ENCODE data around the gene KIAA1958.
"Not testable (repeated sequence)": the region's sequence is repeated elsewhere in the genome, so short reads cannot be mapped to it uniquely, and the experiment has no call there.

Gene KIAA1958

GRCh38 chr9:112665347-112665746 lies 178.7 kb downstream of the KIAA1958 start:
- no peak for DNase-seq

GRCh38 chr9:112669326-112669725 lies 182.7 kb downstream of the KIAA1958 start:
- no peak for DNase-seq

- DNase-seq, result no peak
Measured at GRCh38 chr9:112670991-112671625, 184.5 kb downstream of the KIAA1958 start.

GRCh38 chr9:112673221-112673620 lies 186.6 kb downstream of the KIAA1958 start:
- DNase-seq, result not testable (repeated sequence)

GRCh38 chr9:112677040-112677439 lies 190.4 kb downstream of the KIAA1958 start:
- no peak for DNase-seq

- DNase-seq, result peak; percentile 59
Measured at GRCh38 chr9:112680731-112681402, 194.2 kb downstream of the KIAA1958 start.

GRCh38 chr9:112689161-112689740 lies 202.6 kb downstream of the KIAA1958 start:
- no peak for DNase-seq

- DNase-seq, result no peak
Measured at GRCh38 chr9:112694706-112695555, 208.3 kb downstream of the KIAA1958 start.

- no peak for DNase-seq
Measured at GRCh38 chr9:112696461-112696860, 209.8 kb downstream of the KIAA1958 start.

- DNase-seq, result no peak
Measured at GRCh38 chr9:112699230-112699629, 212.6 kb downstream of the KIAA1958 start.

- DNase-seq, result no peak
Measured at GRCh38 chr9:112700085-112700484, 213.5 kb downstream of the KIAA1958 start.

- no peak for DNase-seq
Measured at GRCh38 chr9:112703304-112703703, 216.7 kb downstream of the KIAA1958 start.

- peak; percentile 60 for DNase-seq
Measured at GRCh38 chr9:112705768-112706427, 219.3 kb downstream of the KIAA1958 start.

GRCh38 chr9:112711050-112711689 lies 224.5 kb downstream of the KIAA1958 start:
- DNase-seq, result no peak

GRCh38 chr9:112712678-112713077 lies 226.1 kb downstream of the KIAA1958 start:
- no peak for DNase-seq

GRCh38 chr9:112717661-112718331 lies 231.2 kb downstream of the KIAA1958 start, which contains the start of gene INIP:
TSS of gene INIP (minus strand) at chr9:112718117. CDS start at chr9:112716485, 1,632 bp downstream.
- peak; percentile 99 for DNase-seq
